Chondrocyte (in vitro differentiated cells): ENCODE measurements around the gene CEP72. TPM values are rescaled to one million over a fixed set of nuclear protein-coding genes. Genes with fewer than 3 reads are reported as not detected.

Experiments
- DNase-seq: peaks from one replicate; pipeline ENCODE4 v3.0.0; 2021; ENCODE audit warnings: mixed read lengths, low spot score
- H3K27ac Mint-ChIP-seq: one replicate; pipeline ENCODE4 v1.8.0; 2021; ENCODE audit warnings: mild to moderate bottlenecking, moderate library complexity, mixed read lengths; ENCODE audit not compliant: unreplicated experiment
- H3K27me3 Mint-ChIP-seq: 2 replicates; pipeline ENCODE4 v1.8.0; 2021; ENCODE audit warnings: low read depth, mixed read lengths
- H3K36me3 Mint-ChIP-seq: 2 replicates; pipeline ENCODE4 v1.8.0; 2021; ENCODE audit warnings: low read depth, mixed read lengths
- H3K4me1 Mint-ChIP-seq: 2 replicates; pipeline ENCODE4 v1.8.0; 2021; ENCODE audit warnings: low read depth, mild to moderate bottlenecking, mixed read lengths
- H3K4me3 Mint-ChIP-seq: one replicate; pipeline ENCODE4 v1.8.0; 2021; ENCODE audit warnings: mild to moderate bottlenecking, moderate library complexity, mixed read lengths; ENCODE audit not compliant: unreplicated experiment
- H3K9me3 Mint-ChIP-seq: 2 replicates; pipeline ENCODE4 v1.8.0; 2021; ENCODE audit warnings: low read depth, mixed read lengths
- CTCF ChIP-seq: fragments of 200-600 bp; sonication (generic); IDR thresholded peaks from 2 replicates; pipeline ENCODE4 v1.5.0; 2021; ENCODE audit warnings: antibody characterized with exemption, mild to moderate bottlenecking, moderate library complexity
- total RNA-seq: library from RNA; stranded (reverse); gene quantifications from 3 replicates; pipeline ENCODE4 v1.2.1, GENCODE V29; 2021

Gene CEP72
- total RNA-seq, 1 donor from 2014 or later = 3.3 TPM

GRCh38 chr5:647311-647710 is 35.2 kb downstream of the CEP72 start:
- no peak overlapping the region for H3K27ac Mint-ChIP-seq
- no peaks in the 10 kb centered on the region for H3K27me3 Mint-ChIP-seq
- DNase-seq = peak; percentile 57
- no peak for TF ChIP-seq CTCF
- no peaks in the 10 kb centered on the region for H3K9me3 Mint-ChIP-seq
- peaks cover 8% of the 10 kb centered on the region for H3K4me1 Mint-ChIP-seq
- H3K36me3 Mint-ChIP-seq = peaks cover 7% of the 10 kb centered on the region
- no peak overlapping the region for H3K4me3 Mint-ChIP-seq

- Mint-ChIP-seq H3K4me3 (no peak overlapping the region), H3K9me3 (no peaks in the 10 kb centered on the region), H3K27me3 (no peaks in the 10 kb centered on the region), H3K4me1 (peaks cover 8% of the 10 kb centered on the region), H3K27ac (no peak overlapping the region), H3K36me3 (peaks cover 7% of the 10 kb centered on the region)
- peak; percentile 50 for DNase-seq
- TF ChIP-seq CTCF = no peak
Measured at GRCh38 chr5:647727-648126, 35.6 kb downstream of the CEP72 start.

GRCh38 chr5:651296-652022 is 39.3 kb downstream of the CEP72 start:
- peaks cover 2% of the 10 kb centered on the region for H3K36me3 Mint-ChIP-seq
- no peak for TF ChIP-seq CTCF
- H3K27ac Mint-ChIP-seq = no peak overlapping the region
- no peaks in the 10 kb centered on the region for H3K27me3 Mint-ChIP-seq
- no peak overlapping the region for H3K4me3 Mint-ChIP-seq
- H3K9me3 Mint-ChIP-seq = no peaks in the 10 kb centered on the region
- DNase-seq = peak; percentile 67
- H3K4me1 Mint-ChIP-seq = no peaks in the 10 kb centered on the region

GRCh38 chr5:652023-652515 is 39.9 kb downstream of the CEP72 start:
- Mint-ChIP-seq H3K36me3 (peaks cover 2% of the 10 kb centered on the region), H3K9me3 (no peaks in the 10 kb centered on the region), H3K27me3 (no peaks in the 10 kb centered on the region), H3K27ac (no peak overlapping the region), H3K4me3 (no peak overlapping the region), H3K4me1 (no peaks in the 10 kb centered on the region)
- DNase-seq = peak; percentile 68
- TF ChIP-seq CTCF = no peak

- TF ChIP-seq CTCF = no peak
Measured at GRCh38 chr5:652773-653350, 40.7 kb downstream of the CEP72 start.

More at GRCh38 chr5:652773-653350, 40.7 kb downstream of the CEP72 start:
- peaks cover 5% of the 10 kb centered on the region for H3K36me3 Mint-ChIP-seq
- H3K4me1 Mint-ChIP-seq = no peaks in the 10 kb centered on the region
- no peak overlapping the region for H3K4me3 Mint-ChIP-seq
- peak; percentile 81 for DNase-seq
- no peak overlapping the region for H3K27ac Mint-ChIP-seq
- H3K27me3 Mint-ChIP-seq = no peaks in the 10 kb centered on the region
- peaks cover 4% of the 10 kb centered on the region for H3K9me3 Mint-ChIP-seq
